Peyer's patch (tissue), 4 donors: ENCODE measurements around the gene SLC5A5. TPM values are rescaled to one million over a fixed set of nuclear protein-coding genes. Genes with fewer than 3 reads are reported as not detected.

Experiments used
- DNase-seq, 3 donors: peaks; one replicate each; pipeline ENCODE4 v3.0.0-alpha.2; 2017 to 2019
- H3K27ac ChIP-seq, 4 donors: fragments of 200-600 bp; sonication (generic); one replicate each; pipeline ENCODE4 v1.5.1; 2016 to 2019
- H3K27me3 ChIP-seq, 2 donors: fragments of 200-600 bp; sonication (generic); one replicate each; pipeline ENCODE4 v1.5.1; 2019
- H3K36me3 ChIP-seq, 3 donors: fragments of 200-600 bp; sonication (generic); one replicate each; pipeline ENCODE4 v1.5.1; 2016 to 2019
- H3K4me1 ChIP-seq, 4 donors: fragments of 200-600 bp; sonication (generic); one replicate each; pipeline ENCODE4 v1.5.1; 2016 to 2019
- H3K4me3 ChIP-seq, 4 donors: fragments of 200-600 bp; sonication (generic); 1 replicate in 3 of 4; 2 replicates in 1 of 4; pipeline ENCODE4 v1.5.1; 2016 to 2019; ENCODE audit warnings: mild to moderate bottlenecking in 1 of 4
- H3K9me3 ChIP-seq, 4 donors: fragments of 200-600 bp; sonication (generic); one replicate each; pipeline ENCODE4 v1.5.1; 2016 to 2019; ENCODE audit warnings: mild to moderate bottlenecking in 1 of 4
- CTCF ChIP-seq, 6 experiments: fragments of 450-650 bp in 4 of 6; fragments of 200-600 bp in 2 of 6; sonication (generic) in 1 of 6; IDR thresholded peaks; one replicate each; pipeline ENCODE4 v1.5.1; 2017 to 2019; ENCODE audit warnings: antibody characterized with exemption in 6 of 6, mild to moderate bottlenecking in 3 of 6, moderate library complexity in 1 of 6
- POLR2A ChIP-seq, 2 donors: fragments of 450-650 bp; IDR thresholded peaks; one replicate each; pipeline ENCODE4 v1.5.1; 2017; ENCODE audit warnings: antibody characterized with exemption in 2 of 2, mild to moderate bottlenecking in 2 of 2, moderate library complexity in 2 of 2
- total RNA-seq, 4 donors: library from RNA; depleted of rRNA; stranded (reverse); fragments of >200 nt; gene quantifications; one replicate each; pipeline ENCODE4 v1.1.0, GENCODE V29; 2016

Gene SLC5A5
- total RNA-seq, 4 donors from 2014 or later: not detected

GRCh38 chr19:17854061-17854460, 17.7 kb upstream of the SLC5A5 start:
- TF ChIP-seq POLR2A (IDR thresholded peaks at IDR 0.05): no peak
- TF ChIP-seq CTCF (IDR thresholded peaks at IDR 0.05): no peak
- no peak overlapping the region for H3K27ac ChIP-seq
- H3K9me3 ChIP-seq: no peaks in the 10 kb centered on the region
- no peak overlapping the region for H3K4me3 ChIP-seq
- no peaks in the 10 kb centered on the region for H3K27me3 ChIP-seq
- DNase-seq: no peak
- H3K36me3 ChIP-seq: no peaks in the 10 kb centered on the region
- no peaks in the 10 kb centered on the region for H3K4me1 ChIP-seq

DNA sequence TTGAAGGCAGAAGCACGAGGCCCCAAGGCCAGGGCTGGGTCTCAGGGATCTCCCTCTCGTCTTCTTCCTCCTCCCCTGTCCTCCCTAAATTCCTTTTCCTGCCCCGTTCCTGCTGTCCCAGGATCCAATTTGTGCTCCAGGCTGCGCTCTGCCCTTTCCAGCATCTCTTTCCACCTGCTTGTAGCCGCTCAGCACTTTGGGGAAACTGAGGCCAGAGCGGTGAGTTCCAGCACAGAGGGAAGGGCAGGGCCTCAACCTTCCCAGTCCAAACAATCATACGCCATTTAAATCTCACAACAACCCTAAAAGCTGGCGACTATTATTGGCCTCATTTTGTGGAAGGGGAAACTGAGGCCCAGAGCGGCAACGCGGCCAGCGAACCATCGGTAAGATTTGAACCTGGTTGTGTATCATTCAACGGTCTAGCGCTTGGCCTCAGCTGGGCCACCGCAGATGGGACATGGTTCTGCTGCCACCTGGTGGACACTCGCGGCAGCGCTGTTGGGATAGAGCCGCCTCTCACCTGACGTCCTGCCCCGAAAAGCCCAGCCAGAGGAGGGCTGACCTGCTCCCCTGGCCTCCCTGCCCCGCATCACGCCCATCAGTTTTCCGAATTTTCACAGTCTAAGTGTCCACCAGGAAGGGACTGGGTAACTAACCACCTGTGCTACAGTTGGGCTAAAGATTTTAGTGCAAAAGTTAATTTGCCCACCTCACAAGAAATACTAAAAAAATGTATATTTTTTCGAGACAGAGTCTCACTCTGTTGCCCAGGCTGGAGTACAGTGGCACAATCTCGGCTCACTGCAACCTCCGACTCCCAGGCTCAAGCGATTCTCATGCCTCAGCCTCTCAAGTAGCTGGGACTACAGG, 16.2 kb upstream of the SLC5A5 start:
- Histone ChIP-seq H3K27me3 (no peaks in the 10 kb centered on the region), H3K4me3 (no peak overlapping the region), H3K9me3 (no peaks in the 10 kb centered on the region), H3K4me1 (peaks cover 0 to 4% (median under 1%) of the 10 kb centered on the region in 4 donors), H3K36me3 (no peaks in the 10 kb centered on the region), H3K27ac (no peak overlapping the region)
- TF ChIP-seq CTCF (IDR thresholded peaks at IDR 0.05): peak; percentile 94 to 99 (median 96)
- TF ChIP-seq POLR2A (IDR thresholded peaks at IDR 0.05): no peak
- DNase-seq: peak; percentile 88 to 95 (median 93)

DNA sequence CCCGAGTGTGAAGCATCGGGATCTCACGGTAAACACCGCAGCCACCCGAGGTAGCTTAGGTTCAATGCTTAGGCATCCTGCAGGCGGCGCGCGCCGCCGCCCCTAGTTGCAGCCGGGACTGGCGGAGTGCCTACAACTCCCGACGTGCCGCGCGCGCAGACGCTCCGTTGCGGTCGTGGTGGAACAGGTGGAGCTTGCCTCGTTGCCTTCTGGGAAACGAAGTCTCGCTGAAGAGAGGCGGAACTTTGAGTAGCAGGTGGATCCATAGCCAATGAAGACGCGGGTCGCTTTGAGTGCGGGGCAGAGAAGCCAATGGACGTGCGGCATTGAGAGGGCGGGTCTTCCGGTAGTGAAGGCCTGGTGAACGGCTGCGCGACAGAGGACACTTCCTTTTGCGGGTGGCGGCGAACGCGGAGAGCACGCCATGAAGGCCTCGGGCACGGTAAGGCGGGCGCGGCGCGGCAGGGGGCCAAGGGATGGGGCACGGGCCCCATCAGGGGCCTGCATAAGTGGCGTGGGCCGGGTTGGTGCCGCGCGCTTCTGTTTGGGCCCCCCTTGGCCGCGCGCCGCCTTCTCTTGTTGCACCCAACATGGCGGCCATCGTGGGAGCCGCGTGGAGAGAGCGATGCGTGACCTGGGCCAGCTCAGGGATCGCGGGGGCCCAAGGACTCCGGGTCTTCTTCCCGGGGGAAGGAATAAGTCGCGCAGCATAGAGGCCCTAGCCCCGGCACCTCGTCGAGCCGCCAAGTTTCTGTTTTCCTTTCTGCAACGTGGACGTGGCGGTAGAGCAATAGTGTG, 12.0 kb upstream of the SLC5A5 start, which contains the start of gene RPL18A:
TSS of gene RPL18A (plus strand) at position 378 of the 798 bp plus-strand sequence. CDS start at position 425, 47 bp downstream.
- H3K9me3 ChIP-seq: no peaks in the 10 kb centered on the region
- H3K36me3 ChIP-seq: peaks cover 0 to 34% (median 0%) of the 10 kb centered on the region in 3 donors
- H3K4me1 ChIP-seq: peaks cover 0 to 25% (median 14%) of the 10 kb centered on the region in 4 donors
- H3K27ac ChIP-seq: peak within 1 kb of the TSS; percentile 78 to 97 (median 85)
- peak within 1 kb of the TSS; percentile 74 to 100 (median 88) for H3K4me3 ChIP-seq
- peak; percentile 98 to 99 (median 98) for DNase-seq
- H3K27me3 ChIP-seq: no peaks in the 10 kb centered on the region
- TF ChIP-seq POLR2A (IDR thresholded peaks at IDR 0.05): peak; percentile 91 to 92
- TF ChIP-seq CTCF (IDR thresholded peaks at IDR 0.05): peak; percentile 84 to 95 (median 92)

GRCh38 chr19:17860331-17860992, 11.3 kb upstream of the SLC5A5 start:
- Histone ChIP-seq H3K36me3 (peaks cover 0 to 36% (median 0%) of the 10 kb centered on the region in 3 donors), H3K4me1 (peaks cover 0 to 29% (median 14%) of the 10 kb centered on the region in 4 donors), H3K27me3 (no peaks in the 10 kb centered on the region), H3K27ac (peak overlapping the region; percentile 78 to 97 (median 85)), H3K4me3 (peak overlapping the region; percentile 74 to 100 (median 88)), H3K9me3 (no peaks in the 10 kb centered on the region)
- DNase-seq: no peak
- TF ChIP-seq CTCF (IDR thresholded peaks at IDR 0.05): no peak
- no peak for TF ChIP-seq POLR2A (IDR thresholded peaks at IDR 0.05)

DNA sequence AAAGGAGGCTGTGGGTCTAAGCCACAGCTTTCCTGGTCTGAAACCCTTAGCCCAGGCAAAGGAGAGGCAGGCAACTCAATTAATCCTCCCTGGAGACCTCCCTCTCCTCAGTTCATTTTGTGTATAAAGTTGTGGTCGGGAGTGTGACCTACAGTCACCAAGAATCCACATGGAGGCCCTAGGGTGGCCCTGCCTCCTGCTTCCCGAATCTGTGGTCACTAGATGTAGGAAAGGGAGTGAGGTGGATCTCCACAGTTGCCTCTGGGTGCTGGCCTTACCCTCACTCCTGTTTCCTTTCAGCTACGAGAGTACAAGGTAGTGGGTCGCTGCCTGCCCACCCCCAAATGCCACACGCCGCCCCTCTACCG, 10.8 kb upstream of the SLC5A5 start:
- Histone ChIP-seq H3K4me3 (peak overlapping the region; percentile 74 to 100 (median 88)), H3K4me1 (peaks cover 0 to 31% (median 14%) of the 10 kb centered on the region in 4 donors), H3K27ac (peak overlapping the region in 2 of 4 donors; percentile 78 to 97), H3K36me3 (peaks cover 0 to 36% (median 0%) of the 10 kb centered on the region in 3 donors), H3K9me3 (no peaks in the 10 kb centered on the region), H3K27me3 (no peaks in the 10 kb centered on the region)
- no peak for TF ChIP-seq CTCF (IDR thresholded peaks at IDR 0.05)
- TF ChIP-seq POLR2A (IDR thresholded peaks at IDR 0.05): no peak
- no peak for DNase-seq
